ENCODE measurements around the gene ROPN1. TPM values are rescaled to one million over a fixed set of nuclear protein-coding genes. Genes with fewer than 3 reads are reported as not detected.
A peak's percentile ranks its signal among the peaks of the same experiment; 100 is the strongest.

ROPN1 gene
- total RNA-seq, 1 experiment from 2014 or later, result not detected

GRCh38 chr3:123949641-123950040, 42.3 kb downstream of the ROPN1 start:
- no peak for DNase-seq (ENCODE audit: low read depth)

GRCh38 chr3:123948449-123948848, 43.5 kb downstream of the ROPN1 start:
- no peak for DNase-seq (ENCODE audit: low read depth)

GRCh38 chr3:123947482-123947881, 44.4 kb downstream of the ROPN1 start:
- DNase-seq (ENCODE audit: low read depth), result no peak

- no peak for DNase-seq (ENCODE audit: low read depth)
Observed at GRCh38 chr3:123941542-123941941, 50.4 kb downstream of the ROPN1 start.

- peak; percentile 18 for DNase-seq (ENCODE audit: low read depth)
Observed at GRCh38 chr3:123941121-123941520, 50.8 kb downstream of the ROPN1 start.

GRCh38 chr3:123939706-123940105, 52.2 kb downstream of the ROPN1 start:
- DNase-seq (ENCODE audit: low read depth), result no peak

GRCh38 chr3:123936400-123936799, 55.5 kb downstream of the ROPN1 start:
- DNase-seq (ENCODE audit: low read depth), result peak; percentile 10

GRCh38 chr3:123935830-123936229, 56.1 kb downstream of the ROPN1 start:
- no peak for DNase-seq (ENCODE audit: low read depth)

- DNase-seq (ENCODE audit: low read depth), result no peak
Observed at GRCh38 chr3:123934250-123934649, 57.7 kb downstream of the ROPN1 start.

- DNase-seq (ENCODE audit: low read depth), result no peak
Observed at GRCh38 chr3:123930445-123930844, 61.5 kb downstream of the ROPN1 start.

GRCh38 chr3:123929325-123929724, 62.6 kb downstream of the ROPN1 start:
- no peak for DNase-seq (ENCODE audit: low read depth)

GRCh38 chr3:123926396-123926795, 65.5 kb downstream of the ROPN1 start:
- DNase-seq (ENCODE audit: low read depth), result no peak

- DNase-seq (ENCODE audit: low read depth), result no peak
Observed at GRCh38 chr3:123920868-123921267, 71.1 kb downstream of the ROPN1 start.

GRCh38 chr3:123920383-123920782, 71.5 kb downstream of the ROPN1 start:
- DNase-seq (ENCODE audit: low read depth), result no peak

GRCh38 chr3:123919353-123919752, 72.6 kb downstream of the ROPN1 start:
- DNase-seq (ENCODE audit: low read depth), result no peak

Other genes starting within 250 kb of the ROPN1 start
- 173 and 262 TPM in 2 replicates for gene MYLK, start 107.8 kb downstream of the ROPN1 start, total RNA-seq (2014; rRNA removed; shearing (Covaris generic))
- 42.8 and 59.8 TPM in 2 replicates for gene CCDC14, start 30.9 kb downstream of the ROPN1 start, total RNA-seq (2014; rRNA removed; shearing (Covaris generic))
- 6.2 and 14.1 TPM in 2 replicates for gene KALRN, start 41.2 kb upstream of the ROPN1 start, total RNA-seq (2014; rRNA removed; shearing (Covaris generic))